Mesendoderm (in vitro differentiated cells): ENCODE results near the gene PCSK6.

Experiments used
- DNase-seq: peaks from one replicate; pipeline ENCODE4 v3.0.0; 2013
- H2AK5ac ChIP-seq: 2 replicates; pipeline ENCODE4 v1.6.1; 2013; ENCODE audit warnings: low read length, inconsistent platforms
- H2BK120ac ChIP-seq: 2 replicates; pipeline ENCODE4 v1.6.1; 2013; ENCODE audit warnings: low read depth, mild to moderate bottlenecking, low read length, moderate library complexity, mixed read lengths
- H2BK15ac ChIP-seq: replicated peaks from 2 replicates; pipeline ENCODE4 v1.6.1; 2013; ENCODE audit warnings: low read depth, mild to moderate bottlenecking, moderate library complexity
- H2BK5ac ChIP-seq: 2 replicates; pipeline ENCODE4 v1.6.1; 2013; ENCODE audit warnings: low read length, inconsistent platforms
- H3K18ac ChIP-seq: 2 replicates; pipeline ENCODE4 v1.6.1; 2013; ENCODE audit warnings: mild to moderate bottlenecking, low read length, mixed read lengths
- H3K23ac ChIP-seq: one replicate; pipeline ENCODE4 v1.6.1; 2013; ENCODE audit warnings: low read length
- H3K27ac ChIP-seq: 2 replicates; pipeline ENCODE4 v1.5.1; 2013; ENCODE audit warnings: low read depth, mild to moderate bottlenecking, inconsistent platforms, low read length, moderate library complexity
- H3K27me3 ChIP-seq: 2 replicates; pipeline ENCODE4 v1.6.1; 2013; ENCODE audit warnings: low read length, control low read depth, mild to moderate bottlenecking, inconsistent platforms; ENCODE audit not compliant: insufficient read depth, poor library complexity
- H3K36me3 ChIP-seq: 2 replicates; pipeline ENCODE4 v1.6.1; 2013; ENCODE audit warnings: low read length, inconsistent platforms; ENCODE audit not compliant: control insufficient read depth, insufficient read depth
- H3K4ac ChIP-seq: one replicate; pipeline ENCODE4 v1.6.1; 2013; ENCODE audit warnings: low read depth, mild to moderate bottlenecking, low read length, moderate library complexity
- H3K4me1 ChIP-seq: 2 replicates; pipeline ENCODE4 v1.6.1; 2013; ENCODE audit warnings: low read depth, low read length, inconsistent platforms; ENCODE audit not compliant: control insufficient read depth
- H3K4me2 ChIP-seq: 2 replicates; pipeline ENCODE4 v1.6.1; 2013; ENCODE audit warnings: low read length
- H3K4me3 ChIP-seq: 2 replicates; pipeline ENCODE4 v1.5.1; 2013; ENCODE audit warnings: mild to moderate bottlenecking, low read length
- H3K56ac ChIP-seq: one replicate; pipeline ENCODE4 v1.6.1; 2013; ENCODE audit warnings: low read length
- H3K79me1 ChIP-seq: 2 replicates; pipeline ENCODE4 v1.6.1; 2013; ENCODE audit warnings: low read length, inconsistent platforms
- H3K79me2 ChIP-seq: 2 replicates; pipeline ENCODE4 v1.6.1; 2013; ENCODE audit warnings: mild to moderate bottlenecking, low read length; ENCODE audit not compliant: control insufficient read depth, insufficient read depth
- H3K9ac ChIP-seq: 2 replicates; pipeline ENCODE4 v1.6.1; 2013; ENCODE audit warnings: low read length, inconsistent platforms
- H4K5ac ChIP-seq: one replicate; pipeline ENCODE4 v1.6.1; 2013; ENCODE audit warnings: low read length
- H4K8ac ChIP-seq: one replicate; pipeline ENCODE4 v1.6.1; 2013; ENCODE audit warnings: low read depth, mild to moderate bottlenecking, control low read depth, low read length, moderate library complexity
- WGBS: extraction: QIAGEN DNeasy Blood & Tissue Kit; methylation state at CpG from one replicate; pipeline ENCODE4 v1.1.7; 2013; ENCODE audit warnings: low lambda C conversion rate, missing lambda C conversion rate; ENCODE audit not compliant: insufficient coverage; ENCODE audit errors: extremely low coverage; 5-methylcytosine and 5-hydroxymethylcytosine counted together

Gene PCSK6

DNA sequence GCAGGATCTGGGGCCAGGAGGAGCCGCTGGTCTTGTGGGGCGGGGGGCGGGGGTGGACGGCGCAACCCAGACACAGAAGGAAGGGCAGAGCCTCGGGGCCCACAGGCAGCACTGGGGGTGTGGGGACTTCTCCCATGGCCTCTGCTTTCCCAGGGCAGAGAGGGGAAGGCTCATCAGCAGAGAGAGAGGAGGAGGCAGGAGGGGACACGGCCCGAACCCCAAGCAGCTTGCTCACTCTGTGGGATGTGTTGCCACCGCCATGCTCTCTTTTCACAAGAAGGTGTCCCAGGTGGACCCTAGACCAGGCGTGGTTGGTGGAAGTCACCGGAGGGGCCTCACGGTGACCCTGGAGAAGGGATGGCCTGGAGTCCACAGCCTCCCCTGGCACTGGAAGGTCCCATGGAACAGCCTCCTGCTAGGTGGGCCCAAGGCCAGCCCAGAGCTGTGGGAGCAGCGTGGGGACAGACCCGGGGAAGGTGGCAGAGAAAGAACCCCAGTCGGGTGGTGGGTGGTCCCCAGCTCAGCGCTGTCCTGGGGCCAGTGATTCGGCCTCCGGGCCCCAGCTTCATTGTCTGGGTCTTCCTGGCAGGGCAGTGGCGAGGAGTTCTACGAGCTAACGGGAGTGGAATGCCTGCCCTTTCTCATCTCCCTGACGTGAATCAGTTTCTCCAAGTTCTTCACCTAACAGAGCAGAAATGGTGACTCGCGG lies 46.8 kb upstream of the PCSK6 start:
- Histone ChIP-seq H4K5ac (no peak overlapping the region), H3K4me2 (no peak overlapping the region), H2BK5ac (no peak overlapping the region), H3K79me2 (no peaks in the 10 kb centered on the region), H2AK5ac (no peak overlapping the region), H3K27me3 (no peaks in the 10 kb centered on the region), H3K4me1 (no peaks in the 10 kb centered on the region), H3K79me1 (no peaks in the 10 kb centered on the region), H3K56ac (no peak overlapping the region), H3K4me3 (no peak overlapping the region), H3K27ac (no peak overlapping the region), H3K9ac (no peak overlapping the region), H3K36me3 (no peaks in the 10 kb centered on the region), H4K8ac (no peak overlapping the region), H3K4ac (no peak overlapping the region), H2BK120ac (no peak overlapping the region), H2BK15ac (no peak overlapping the region), H3K23ac (no peak overlapping the region), H3K18ac (no peak overlapping the region)
- no peak for DNase-seq
- no CpG with 5 or more reads among the region's 24 CpGs for WGBS

DNA sequence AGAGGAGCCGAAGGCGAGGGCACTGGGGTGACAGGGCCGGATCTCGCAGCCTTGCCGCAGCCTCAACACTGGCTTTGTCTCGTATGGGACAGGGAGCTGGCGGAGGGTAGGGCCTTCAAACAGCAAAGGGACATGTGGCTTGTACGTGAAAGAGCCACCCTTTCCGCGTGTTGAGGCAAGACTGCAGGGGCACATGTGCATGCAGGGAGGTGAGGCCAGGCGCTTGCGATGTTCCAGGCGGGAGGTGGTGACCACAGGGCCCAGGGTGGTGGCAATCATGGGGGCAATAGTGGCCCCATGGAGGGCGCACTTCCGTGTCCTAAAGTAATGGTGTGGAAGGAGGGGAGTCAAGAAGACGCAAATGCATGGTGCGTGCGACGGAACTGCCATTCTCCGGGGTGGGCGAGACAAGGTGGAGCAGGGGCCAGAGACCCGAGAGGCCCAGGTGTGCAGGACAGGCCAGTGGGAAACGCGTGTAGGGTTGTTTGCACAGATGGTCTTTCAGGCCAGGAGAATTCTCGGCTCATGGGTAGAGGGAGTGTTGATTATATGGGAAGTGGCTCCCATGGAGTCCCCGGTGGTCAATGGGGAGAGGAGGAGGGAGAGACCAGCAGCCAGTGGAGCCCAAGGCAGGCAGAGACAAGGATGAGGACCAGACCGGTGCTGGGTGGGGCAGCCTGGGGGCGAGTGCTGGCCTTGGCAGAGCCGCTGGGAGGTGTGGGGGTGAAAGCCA lies 45.8 kb upstream of the PCSK6 start:
- Histone ChIP-seq H3K4me3 (no peak overlapping the region), H3K18ac (no peak overlapping the region)
- whole genome bisulfite sequencing, result no CpG with 5 or more reads among the region's 29 CpGs

DNA sequence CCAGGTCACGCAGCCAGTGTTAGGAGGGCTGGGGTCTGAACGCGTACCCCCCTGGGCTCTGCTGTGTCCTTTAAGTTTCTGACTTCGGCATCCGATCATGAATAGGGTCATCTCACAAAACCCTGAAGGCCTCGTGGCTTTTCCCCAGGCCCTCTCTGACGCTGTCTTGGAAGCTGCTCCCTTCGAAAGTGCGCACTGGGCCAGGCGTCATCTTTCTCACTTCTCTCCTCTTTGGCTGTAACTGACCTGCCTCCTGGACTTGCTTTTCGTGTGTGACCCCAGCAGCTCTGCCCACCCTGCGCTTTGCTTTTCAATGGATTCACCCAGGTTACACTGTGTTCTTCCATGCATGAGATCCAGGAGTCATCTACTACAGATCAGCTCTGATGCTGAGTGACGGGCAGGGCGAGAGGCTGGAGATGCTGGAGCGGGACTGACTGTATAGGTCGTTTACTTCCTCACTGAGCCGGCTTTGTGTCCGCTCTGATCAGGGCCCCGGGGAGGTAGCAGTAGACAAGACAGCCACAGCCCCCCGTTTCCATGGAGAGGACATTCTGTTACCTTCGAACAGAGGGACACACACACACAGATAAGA lies 45.0 kb upstream of the PCSK6 start:
- no peaks in the 10 kb centered on the region for H3K79me2 ChIP-seq
- no peaks in the 10 kb centered on the region for H3K4me1 ChIP-seq
- no peaks in the 10 kb centered on the region for H3K79me1 ChIP-seq
- no peak overlapping the region for H2BK5ac ChIP-seq
- no peak overlapping the region for H3K27ac ChIP-seq
- no peak overlapping the region for H3K18ac ChIP-seq
- DNase-seq, result no peak
- no CpG with 5 or more reads among the region's 21 CpGs for WGBS
- H4K5ac ChIP-seq, result no peak overlapping the region
- H2BK120ac ChIP-seq, result no peak overlapping the region
- H2AK5ac ChIP-seq, result no peak overlapping the region
- H3K56ac ChIP-seq, result no peak overlapping the region
- H3K4me2 ChIP-seq, result no peak overlapping the region
- H3K4ac ChIP-seq, result no peak overlapping the region
- no peak overlapping the region for H3K4me3 ChIP-seq
- no peaks in the 10 kb centered on the region for H3K36me3 ChIP-seq
- no peak overlapping the region for H3K9ac ChIP-seq
- H4K8ac ChIP-seq, result no peak overlapping the region
- no peak overlapping the region for H2BK15ac ChIP-seq
- no peak overlapping the region for H3K23ac ChIP-seq
- no peaks in the 10 kb centered on the region for H3K27me3 ChIP-seq

More for the DNA sequence above, 45.8 kb upstream of the PCSK6 start:
- H2BK120ac ChIP-seq, result no peak overlapping the region
- no peak overlapping the region for H3K56ac ChIP-seq
- H4K8ac ChIP-seq, result no peak overlapping the region
- no peak for DNase-seq
- no peak overlapping the region for H2AK5ac ChIP-seq
- H3K79me2 ChIP-seq, result no peaks in the 10 kb centered on the region
- H3K36me3 ChIP-seq, result no peaks in the 10 kb centered on the region
- H3K9ac ChIP-seq, result no peak overlapping the region
- H3K27me3 ChIP-seq, result no peaks in the 10 kb centered on the region
- no peak overlapping the region for H3K27ac ChIP-seq
- no peak overlapping the region for H2BK5ac ChIP-seq
- no peak overlapping the region for H3K4me2 ChIP-seq
- H3K23ac ChIP-seq, result no peak overlapping the region
- H4K5ac ChIP-seq, result no peak overlapping the region
- H3K79me1 ChIP-seq, result no peaks in the 10 kb centered on the region
- no peak overlapping the region for H3K4ac ChIP-seq
- no peaks in the 10 kb centered on the region for H3K4me1 ChIP-seq
- H2BK15ac ChIP-seq, result no peak overlapping the region

DNA sequence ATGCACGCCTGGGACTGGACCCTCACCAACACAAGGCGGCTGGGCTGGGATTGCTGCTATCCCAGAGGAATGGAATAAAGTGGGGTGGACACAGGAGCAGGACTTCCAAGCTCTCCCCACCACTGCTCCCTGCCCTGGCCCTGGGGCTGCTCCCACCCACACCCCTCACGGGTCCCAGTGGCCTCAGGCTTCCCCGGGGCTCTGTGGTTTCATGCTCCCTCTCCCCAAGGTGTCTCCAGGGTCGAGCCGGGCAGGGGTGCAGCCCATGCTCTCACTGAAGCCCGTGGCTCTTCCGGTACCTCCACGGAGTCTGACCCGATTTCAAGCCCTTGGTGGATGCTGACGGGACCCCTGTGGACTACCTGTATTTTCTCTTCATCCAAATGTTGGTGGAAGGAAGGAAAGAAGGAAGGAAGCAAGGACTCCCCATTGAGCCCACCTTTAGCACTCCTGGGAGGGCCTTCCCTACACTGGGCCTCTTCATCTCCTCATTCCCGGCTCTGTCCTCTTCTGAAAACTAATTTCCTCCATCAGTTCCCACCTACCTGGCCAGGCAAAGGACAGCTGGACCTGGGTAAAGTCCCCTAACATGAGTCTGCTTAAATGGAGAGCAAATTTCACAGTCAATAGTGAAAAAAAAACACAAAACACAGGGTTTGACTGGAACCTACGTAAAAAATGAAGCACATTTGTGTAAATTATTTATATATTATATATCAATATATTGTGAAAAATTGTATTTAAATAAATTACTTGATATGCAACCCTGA lies 44.0 kb upstream of the PCSK6 start:
- no peak overlapping the region for H2BK120ac ChIP-seq
- WGBS, result no CpG with 5 or more reads among the region's 13 CpGs
- no peaks in the 10 kb centered on the region for H3K36me3 ChIP-seq
- H3K4me3 ChIP-seq, result no peak overlapping the region
- H3K18ac ChIP-seq, result no peak overlapping the region
- no peaks in the 10 kb centered on the region for H3K79me1 ChIP-seq
- H3K56ac ChIP-seq, result no peak overlapping the region
- H3K79me2 ChIP-seq, result no peaks in the 10 kb centered on the region
- no peak overlapping the region for H2BK5ac ChIP-seq
- no peak overlapping the region for H3K4me2 ChIP-seq
- H3K4ac ChIP-seq, result no peak overlapping the region
- no peak for DNase-seq
- H4K8ac ChIP-seq, result no peak overlapping the region
- no peak overlapping the region for H2AK5ac ChIP-seq
- H3K9ac ChIP-seq, result no peak overlapping the region
- no peak overlapping the region for H3K23ac ChIP-seq
- no peaks in the 10 kb centered on the region for H3K27me3 ChIP-seq
- H4K5ac ChIP-seq, result no peak overlapping the region
- H3K27ac ChIP-seq, result no peak overlapping the region
- no peak overlapping the region for H2BK15ac ChIP-seq
- no peaks in the 10 kb centered on the region for H3K4me1 ChIP-seq

DNA sequence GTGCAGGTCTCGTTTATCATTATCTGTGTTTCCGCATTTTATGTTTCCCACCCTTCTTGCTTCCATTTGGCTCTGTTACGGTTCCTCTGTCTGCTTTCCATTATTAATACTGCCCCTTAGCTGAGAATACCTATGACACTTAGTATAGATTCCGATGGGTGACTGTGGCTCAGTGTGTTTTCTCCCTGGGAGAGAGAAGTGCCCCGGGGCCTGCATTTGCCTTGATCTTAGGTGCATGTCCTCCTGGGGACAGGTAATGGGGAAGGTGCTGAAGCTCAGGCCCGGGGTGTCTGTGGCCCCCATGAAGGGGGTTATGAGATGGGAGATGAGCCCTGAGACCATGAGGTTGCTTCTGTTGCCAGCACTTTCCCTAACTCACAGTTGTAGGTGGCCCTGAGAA lies 43.4 kb upstream of the PCSK6 start:
- H3K4me2 ChIP-seq, result no peak overlapping the region
- DNase-seq, result no peak
- H3K23ac ChIP-seq, result no peak overlapping the region
- H3K18ac ChIP-seq, result no peak overlapping the region
- no peaks in the 10 kb centered on the region for H3K27me3 ChIP-seq
- no peaks in the 10 kb centered on the region for H3K79me1 ChIP-seq
- WGBS, result no CpG with 5 or more reads among the region's 6 CpGs
- no peaks in the 10 kb centered on the region for H3K79me2 ChIP-seq
- H3K56ac ChIP-seq, result no peak overlapping the region
- H3K4me1 ChIP-seq, result no peaks in the 10 kb centered on the region
- H2AK5ac ChIP-seq, result no peak overlapping the region
- H3K9ac ChIP-seq, result no peak overlapping the region
- H3K4me3 ChIP-seq, result no peak overlapping the region
- no peak overlapping the region for H2BK15ac ChIP-seq
- H3K27ac ChIP-seq, result no peak overlapping the region
- no peak overlapping the region for H4K8ac ChIP-seq
- H2BK5ac ChIP-seq, result no peak overlapping the region
- H4K5ac ChIP-seq, result no peak overlapping the region
- H2BK120ac ChIP-seq, result no peak overlapping the region
- no peaks in the 10 kb centered on the region for H3K36me3 ChIP-seq
- no peak overlapping the region for H3K4ac ChIP-seq
